Measurements from ENCODE around the gene ST7.

The ST7 gene

DNA sequence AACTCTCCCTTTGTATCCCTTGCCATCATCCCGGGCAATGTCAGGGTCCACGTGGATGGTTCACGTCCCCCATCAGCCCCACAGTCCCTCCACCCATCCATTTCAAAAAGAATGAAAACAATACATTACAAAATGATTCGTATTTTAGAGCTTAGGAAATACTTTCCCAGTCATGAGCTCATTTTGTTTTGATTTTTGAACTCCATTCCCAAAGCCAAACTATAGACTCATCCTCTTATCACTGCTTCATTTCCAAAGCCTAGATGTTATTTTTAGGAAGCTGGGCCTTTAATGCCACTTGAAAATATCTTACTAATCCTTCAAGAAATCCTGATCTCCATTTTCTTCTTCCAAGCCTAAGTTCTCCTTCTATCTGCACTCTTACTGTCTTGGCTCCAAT, 297.5 kb downstream of the ST7 start:
- no peaks in the 10 kb centered on the region for H3K4me1 ChIP-seq
- H3K27me3 ChIP-seq, result peaks cover 2% of the 10 kb centered on the region; the same call in 1 of the 2 replicates
- no peaks in the 10 kb centered on the region for H3K36me3 ChIP-seq
- H3K9me3 ChIP-seq, result no peaks in the 10 kb centered on the region
- H3K4me3 ChIP-seq (ENCODE audit: low read depth, low read length), result no peak overlapping the region
- TF ChIP-seq, protein P1, sequence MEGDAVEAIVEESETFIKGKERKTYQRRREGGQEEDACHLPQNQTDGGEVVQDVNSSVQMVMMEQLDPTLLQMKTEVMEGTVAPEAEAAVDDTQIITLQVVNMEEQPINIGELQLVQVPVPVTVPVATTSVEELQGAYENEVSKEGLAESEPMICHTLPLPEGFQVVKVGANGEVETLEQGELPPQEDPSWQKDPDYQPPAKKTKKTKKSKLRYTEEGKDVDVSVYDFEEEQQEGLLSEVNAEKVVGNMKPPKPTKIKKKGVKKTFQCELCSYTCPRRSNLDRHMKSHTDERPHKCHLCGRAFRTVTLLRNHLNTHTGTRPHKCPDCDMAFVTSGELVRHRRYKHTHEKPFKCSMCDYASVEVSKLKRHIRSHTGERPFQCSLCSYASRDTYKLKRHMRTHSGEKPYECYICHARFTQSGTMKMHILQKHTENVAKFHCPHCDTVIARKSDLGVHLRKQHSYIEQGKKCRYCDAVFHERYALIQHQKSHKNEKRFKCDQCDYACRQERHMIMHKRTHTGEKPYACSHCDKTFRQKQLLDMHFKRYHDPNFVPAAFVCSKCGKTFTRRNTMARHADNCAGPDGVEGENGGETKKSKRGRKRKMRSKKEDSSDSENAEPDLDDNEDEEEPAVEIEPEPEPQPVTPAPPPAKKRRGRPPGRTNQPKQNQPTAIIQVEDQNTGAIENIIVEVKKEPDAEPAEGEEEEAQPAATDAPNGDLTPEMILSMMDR (IDR thresholded peaks at IDR 0.05; ENCODE audit: low read depth, low read length), result no peak
- DNase-seq, result no peak

DNA sequence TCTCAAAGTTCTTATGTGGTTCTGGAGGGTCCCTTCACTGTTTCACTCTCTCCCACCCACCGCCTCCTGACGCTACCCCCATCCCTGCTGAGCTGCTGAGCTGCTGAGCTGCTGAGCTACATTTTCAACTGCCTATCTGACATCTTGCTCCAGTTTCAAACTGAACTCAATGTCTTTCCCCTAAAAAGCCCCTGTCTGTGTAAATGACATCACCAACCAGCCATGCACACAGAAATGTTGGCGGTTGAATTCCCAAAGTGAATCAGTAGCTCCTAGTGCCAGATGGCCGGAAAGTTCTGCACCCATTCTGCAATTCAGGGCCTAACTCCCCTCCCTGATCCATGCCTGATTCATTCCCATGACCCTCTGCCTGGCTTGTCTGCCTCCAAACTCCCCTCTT, 298.4 kb downstream of the ST7 start:
- H3K9me3 ChIP-seq, result no peaks in the 10 kb centered on the region
- H3K36me3 ChIP-seq, result no peaks in the 10 kb centered on the region
- DNase-seq, result no peak
- no peaks in the 10 kb centered on the region for H3K4me1 ChIP-seq
- TF ChIP-seq, protein P1 (IDR thresholded peaks at IDR 0.05; ENCODE audit: low read depth, low read length), result no peak
- H3K27me3 ChIP-seq, result peaks cover 2% of the 10 kb centered on the region; the same call in 1 of the 2 replicates
- no peak overlapping the region for H3K4me3 ChIP-seq (ENCODE audit: low read depth, low read length)

DNA sequence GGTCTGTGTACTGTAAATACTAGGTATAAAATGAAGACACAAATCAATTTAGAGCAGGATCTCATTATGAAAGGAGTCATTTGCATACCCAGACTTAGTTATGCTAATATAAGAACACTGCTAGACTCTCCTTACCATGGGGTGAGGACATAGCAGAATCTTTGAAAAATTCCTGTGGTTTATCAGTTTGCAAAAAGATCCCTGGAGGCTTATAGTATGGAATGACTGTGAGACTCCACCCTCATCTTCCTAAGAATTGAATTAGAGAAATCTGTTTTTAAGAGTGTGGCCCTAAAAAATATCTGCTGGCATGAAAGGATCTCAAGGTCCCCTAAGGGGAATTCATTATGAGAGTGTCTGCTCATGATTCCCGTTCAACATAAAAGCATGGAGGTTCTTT, 306.3 kb downstream of the ST7 start:
- TF ChIP-seq, protein P1 (IDR thresholded peaks at IDR 0.05; ENCODE audit: low read depth, low read length), result no peak
- Histone ChIP-seq H3K4me3 (ENCODE audit: low read depth, low read length) (no peak overlapping the region), H3K9me3 (no peaks in the 10 kb centered on the region), H3K36me3 (no peaks in the 10 kb centered on the region), H3K27me3 (peaks cover 6% of the 10 kb centered on the region), H3K4me1 (no peaks in the 10 kb centered on the region)
- no peak for DNase-seq

DNA sequence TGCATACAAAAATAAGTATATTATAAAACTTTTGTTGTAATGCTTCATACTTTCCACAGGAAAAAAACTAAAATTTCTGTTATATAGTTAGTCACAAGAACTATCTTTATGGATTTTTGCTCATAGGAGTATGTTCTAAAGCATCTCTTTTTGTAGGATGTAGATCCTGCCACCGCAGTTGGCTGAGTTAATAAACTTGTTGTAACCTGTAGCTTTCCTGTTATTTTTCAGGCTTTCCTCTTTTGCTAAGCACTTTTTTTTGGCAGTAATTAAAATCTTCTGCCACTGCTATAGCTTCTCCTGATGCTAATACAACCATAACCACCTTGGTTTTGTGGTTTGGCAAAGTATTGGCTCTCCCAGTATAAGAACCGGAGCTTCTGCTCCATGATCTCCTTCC, 309.2 kb downstream of the ST7 start:
- Histone ChIP-seq H3K36me3 (no peaks in the 10 kb centered on the region), H3K4me1 (no peaks in the 10 kb centered on the region), H3K9me3 (no peaks in the 10 kb centered on the region), H3K27me3 (peaks cover 4% of the 10 kb centered on the region; the same call in 1 of the 2 replicates), H3K4me3 (ENCODE audit: low read depth, low read length) (no peak overlapping the region)
- TF ChIP-seq, protein P1 (IDR thresholded peaks at IDR 0.05; ENCODE audit: low read depth, low read length), result no peak
- no peak for DNase-seq

DNA sequence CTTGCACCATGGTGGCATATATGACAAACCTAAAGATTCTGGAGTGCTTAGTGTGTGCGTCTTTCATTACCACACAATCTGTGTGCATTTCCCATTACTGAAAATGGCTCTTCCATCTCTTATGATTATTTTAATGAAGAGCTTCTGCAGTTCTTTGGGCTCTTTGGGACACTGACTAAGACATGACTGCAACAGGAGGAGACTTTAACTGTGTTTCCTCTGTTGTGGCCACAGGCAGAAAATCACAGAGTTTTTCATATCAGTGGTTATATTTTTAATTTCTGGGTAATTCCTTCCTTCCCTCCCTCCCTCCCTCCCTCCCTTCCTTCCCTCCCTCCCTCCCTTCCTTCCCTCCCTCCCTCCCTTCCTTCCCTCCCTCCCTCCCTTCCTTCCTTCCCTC, 311.4 kb downstream of the ST7 start:
- Histone ChIP-seq H3K4me3 (ENCODE audit: low read depth, low read length) (no peak overlapping the region), H3K9me3 (no peaks in the 10 kb centered on the region), H3K36me3 (no peaks in the 10 kb centered on the region), H3K27me3 (peaks cover 4% of the 10 kb centered on the region; the same call in 1 of the 2 replicates), H3K4me1 (peaks cover 4% of the 10 kb centered on the region; the same call in 1 of the 2 replicates)
- DNase-seq, result no peak
- TF ChIP-seq, protein P1 (IDR thresholded peaks at IDR 0.05; ENCODE audit: low read depth, low read length), result no peak

DNA sequence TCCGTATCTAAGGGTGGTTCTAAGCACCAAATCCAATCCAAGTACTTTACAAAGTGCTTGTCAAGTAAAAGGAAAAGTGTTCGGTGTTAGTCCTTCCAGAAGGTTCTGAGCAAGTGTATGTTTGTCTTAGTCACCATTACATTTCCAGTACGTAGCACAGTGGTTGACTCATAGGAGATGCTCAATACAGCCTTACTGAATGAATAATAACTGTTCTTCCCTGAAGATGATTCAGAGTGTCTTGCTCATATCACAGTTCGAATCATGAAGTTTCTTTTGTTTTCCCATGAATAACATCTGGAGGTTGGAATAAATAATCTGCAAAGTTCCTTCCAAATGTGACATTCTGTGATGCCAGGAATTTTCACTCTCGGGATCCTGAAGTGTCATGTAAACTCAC, 316.1 kb downstream of the ST7 start:
- Histone ChIP-seq H3K4me3 (ENCODE audit: low read depth, low read length) (no peak overlapping the region), H3K9me3 (no peaks in the 10 kb centered on the region), H3K36me3 (no peaks in the 10 kb centered on the region), H3K27me3 (peaks cover 5% of the 10 kb centered on the region; the same call in 1 of the 2 replicates), H3K4me1 (peaks cover 4% of the 10 kb centered on the region; the same call in 1 of the 2 replicates)
- TF ChIP-seq, protein P1 (IDR thresholded peaks at IDR 0.05; ENCODE audit: low read depth, low read length), result no peak
- DNase-seq, result no peak

Measured in BE2C (cell line).